ENCODE data around the gene ATP6V1E1.
"Not testable (repeated sequence)": the region's sequence is repeated elsewhere in the genome, so short reads cannot be mapped to it uniquely, and the experiment has no call there.

The ATP6V1E1 gene

GRCh38 chr22:17575681-17576080, 52.9 kb downstream of the ATP6V1E1 start:
- Histone ChIP-seq H3K9me3 (ENCODE audit: insufficient read depth, low read length) (no peaks in the 10 kb centered on the region), H3K9ac (ENCODE audit: insufficient read length, low read depth) (no peak overlapping the region), H3K27me3 (ENCODE audit: insufficient read depth, insufficient read length) (no peaks in the 10 kb centered on the region), H3K4me1 (ENCODE audit: insufficient read depth, insufficient read length) (peaks cover 5% of the 10 kb centered on the region), H3K4me3 (ENCODE audit: insufficient read length, low read depth) (no peak overlapping the region), H3K36me3 (ENCODE audit: insufficient read depth, insufficient read length, low read length) (no peaks in the 10 kb centered on the region)
- no peak for DNase-seq (ENCODE audit: low read depth, low spot score)
- TF ChIP-seq SUZ12 (IDR thresholded peaks at IDR 0.05; ENCODE audit: extremely low read depth, insufficient read depth, insufficient read length) (no peak), YY1 (IDR thresholded peaks at IDR 0.05; ENCODE audit: insufficient read depth, insufficient read length) (no peak), ZNF274 (IDR thresholded peaks at IDR 0.05; ENCODE audit: low read depth, low read length) (no peak)

- no peak overlapping the region for H3K9ac ChIP-seq (ENCODE audit: insufficient read length, low read depth)
- H3K4me3 ChIP-seq (ENCODE audit: insufficient read length, low read depth), result no peak overlapping the region
- no peaks in the 10 kb centered on the region for H3K27me3 ChIP-seq (ENCODE audit: insufficient read depth, insufficient read length)
- peaks cover 3% of the 10 kb centered on the region for H3K4me1 ChIP-seq (ENCODE audit: insufficient read depth, insufficient read length)
- TF ChIP-seq YY1 (IDR thresholded peaks at IDR 0.05; ENCODE audit: insufficient read depth, insufficient read length) (no peak), SUZ12 (IDR thresholded peaks at IDR 0.05; ENCODE audit: extremely low read depth, insufficient read depth, insufficient read length) (no peak), ZNF274 (IDR thresholded peaks at IDR 0.05; ENCODE audit: low read depth, low read length) (no peak)
- DNase-seq (ENCODE audit: low read depth, low spot score), result no peak
- H3K9me3 ChIP-seq (ENCODE audit: insufficient read depth, low read length), result no peaks in the 10 kb centered on the region
- no peaks in the 10 kb centered on the region for H3K36me3 ChIP-seq (ENCODE audit: insufficient read depth, insufficient read length, low read length)
These were observed 53.4 kb downstream of the ATP6V1E1 start for GRCh38 chr22:17575151-17575550.

GRCh38 chr22:17570851-17571631, 57.5 kb downstream of the ATP6V1E1 start:
- Histone ChIP-seq H3K4me3 (ENCODE audit: insufficient read length, low read depth) (no peak overlapping the region), H3K36me3 (ENCODE audit: insufficient read depth, insufficient read length, low read length) (no peaks in the 10 kb centered on the region), H3K27me3 (ENCODE audit: insufficient read depth, insufficient read length) (no peaks in the 10 kb centered on the region), H3K4me1 (ENCODE audit: insufficient read depth, insufficient read length) (peaks cover 8% of the 10 kb centered on the region), H3K9me3 (ENCODE audit: insufficient read depth, low read length) (no peaks in the 10 kb centered on the region), H3K9ac (ENCODE audit: insufficient read length, low read depth) (no peak overlapping the region)
- DNase-seq (ENCODE audit: low read depth, low spot score), result no peak
- no peak for TF ChIP-seq YY1 (IDR thresholded peaks at IDR 0.05; ENCODE audit: insufficient read depth, insufficient read length)
- TF ChIP-seq ZNF274 (IDR thresholded peaks at IDR 0.05; ENCODE audit: low read depth, low read length), result no peak
- no peak for TF ChIP-seq SUZ12 (IDR thresholded peaks at IDR 0.05; ENCODE audit: extremely low read depth, insufficient read depth, insufficient read length)

- H3K36me3 ChIP-seq (ENCODE audit: insufficient read depth, insufficient read length, low read length), result no peaks in the 10 kb centered on the region
- H3K4me3 ChIP-seq (ENCODE audit: insufficient read length, low read depth), result no peak overlapping the region
- H3K9ac ChIP-seq (ENCODE audit: insufficient read length, low read depth), result peak overlapping the region; percentile 3
- no peak for DNase-seq (ENCODE audit: low read depth, low spot score)
- no peaks in the 10 kb centered on the region for H3K9me3 ChIP-seq (ENCODE audit: insufficient read depth, low read length)
- TF ChIP-seq ZNF274 (IDR thresholded peaks at IDR 0.05; ENCODE audit: low read depth, low read length), result no peak
- TF ChIP-seq YY1 (IDR thresholded peaks at IDR 0.05; ENCODE audit: insufficient read depth, insufficient read length), result no peak
- no peak for TF ChIP-seq SUZ12 (IDR thresholded peaks at IDR 0.05; ENCODE audit: extremely low read depth, insufficient read depth, insufficient read length)
- no peaks in the 10 kb centered on the region for H3K27me3 ChIP-seq (ENCODE audit: insufficient read depth, insufficient read length)
- H3K4me1 ChIP-seq (ENCODE audit: insufficient read depth, insufficient read length), result peaks cover 8% of the 10 kb centered on the region
These were observed 58.5 kb downstream of the ATP6V1E1 start for GRCh38 chr22:17569971-17570511.

- Histone ChIP-seq H3K4me1 (ENCODE audit: insufficient read depth, insufficient read length) (peaks cover 13% of the 10 kb centered on the region), H3K4me3 (ENCODE audit: insufficient read length, low read depth) (no peak overlapping the region), H3K36me3 (ENCODE audit: insufficient read depth, insufficient read length, low read length) (no peaks in the 10 kb centered on the region), H3K27me3 (ENCODE audit: insufficient read depth, insufficient read length) (no peaks in the 10 kb centered on the region), H3K9me3 (ENCODE audit: insufficient read depth, low read length) (no peaks in the 10 kb centered on the region), H3K9ac (ENCODE audit: insufficient read length, low read depth) (no peak overlapping the region)
- TF ChIP-seq YY1 (IDR thresholded peaks at IDR 0.05; ENCODE audit: insufficient read depth, insufficient read length), result no peak
- TF ChIP-seq SUZ12 (IDR thresholded peaks at IDR 0.05; ENCODE audit: extremely low read depth, insufficient read depth, insufficient read length), result no peak
- TF ChIP-seq ZNF274 (IDR thresholded peaks at IDR 0.05; ENCODE audit: low read depth, low read length), result no peak
- DNase-seq (ENCODE audit: low read depth, low spot score), result no peak
These were observed 61.8 kb downstream of the ATP6V1E1 start for GRCh38 chr22:17566776-17567175.

- peaks cover 13% of the 10 kb centered on the region for H3K4me1 ChIP-seq (ENCODE audit: insufficient read depth, insufficient read length)
- not testable (repeated sequence) for H3K27me3 ChIP-seq (ENCODE audit: insufficient read depth, insufficient read length); H3K36me3 ChIP-seq (ENCODE audit: insufficient read depth, insufficient read length, low read length); H3K9ac ChIP-seq (ENCODE audit: insufficient read length, low read depth); H3K4me3 ChIP-seq (ENCODE audit: insufficient read length, low read depth); DNase-seq (ENCODE audit: low read depth, low spot score); H3K9me3 ChIP-seq (ENCODE audit: insufficient read depth, low read length)
These were observed 62.4 kb downstream of the ATP6V1E1 start for GRCh38 chr22:17566016-17566687.

GRCh38 chr22:17563936-17564391, 64.6 kb downstream of the ATP6V1E1 start:
- no peak for DNase-seq (ENCODE audit: low read depth, low spot score)
- peaks cover 12% of the 10 kb centered on the region; the same call in 1 of the 2 replicates for H3K9me3 ChIP-seq (ENCODE audit: insufficient read depth, low read length)
- H3K9ac ChIP-seq (ENCODE audit: insufficient read length, low read depth), result peak overlapping the region; percentile 36
- H3K4me3 ChIP-seq (ENCODE audit: insufficient read length, low read depth), result no peak overlapping the region
- TF ChIP-seq ZNF274 (IDR thresholded peaks at IDR 0.05; ENCODE audit: low read depth, low read length) (no peak), SUZ12 (IDR thresholded peaks at IDR 0.05; ENCODE audit: extremely low read depth, insufficient read depth, insufficient read length) (no peak), YY1 (IDR thresholded peaks at IDR 0.05; ENCODE audit: insufficient read depth, insufficient read length) (no peak)
- peaks cover 5% of the 10 kb centered on the region for H3K4me1 ChIP-seq (ENCODE audit: insufficient read depth, insufficient read length)
- H3K36me3 ChIP-seq (ENCODE audit: insufficient read depth, insufficient read length, low read length), result no peaks in the 10 kb centered on the region
- no peaks in the 10 kb centered on the region for H3K27me3 ChIP-seq (ENCODE audit: insufficient read depth, insufficient read length)
